Measurements from ENCODE around the gene NR4A1. TPM values are rescaled to one million over a fixed set of nuclear protein-coding genes. Genes with fewer than 3 reads are reported as not detected.

NR4A1 gene
- total RNA-seq, 1 donor from 2014 or later = 51.0 TPM

DNA sequence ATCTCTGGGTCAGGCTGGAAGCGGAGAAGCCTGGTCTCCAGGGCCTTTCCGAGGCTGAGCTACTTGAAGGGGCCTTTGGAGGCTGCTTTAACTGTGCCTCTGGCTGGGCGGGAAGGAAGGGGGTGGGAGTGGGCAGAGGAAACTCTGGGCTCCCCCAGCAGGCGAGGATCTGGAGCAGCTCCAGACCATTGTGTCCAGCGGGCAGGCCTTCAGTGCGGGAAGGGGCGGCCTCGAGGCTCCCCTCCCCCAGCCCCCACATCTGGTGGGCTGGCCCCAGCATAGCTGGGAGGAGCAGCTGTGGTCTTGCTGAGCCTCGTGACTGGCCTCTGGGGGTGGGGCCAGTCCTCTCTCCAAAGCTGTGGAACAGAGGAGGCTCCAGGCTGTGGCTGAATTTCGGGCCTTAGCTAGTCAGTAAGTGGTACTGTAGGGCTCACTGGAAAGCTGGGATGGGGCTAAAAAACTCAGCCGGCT, 41.1 kb upstream of the NR4A1 start:
- H3K9me3 Mint-ChIP-seq = no peaks in the 10 kb centered on the region
- H3K27me3 Mint-ChIP-seq (ENCODE audit: low read depth) = peaks cover 41% of the 10 kb centered on the region
- TF ChIP-seq, protein P1, sequence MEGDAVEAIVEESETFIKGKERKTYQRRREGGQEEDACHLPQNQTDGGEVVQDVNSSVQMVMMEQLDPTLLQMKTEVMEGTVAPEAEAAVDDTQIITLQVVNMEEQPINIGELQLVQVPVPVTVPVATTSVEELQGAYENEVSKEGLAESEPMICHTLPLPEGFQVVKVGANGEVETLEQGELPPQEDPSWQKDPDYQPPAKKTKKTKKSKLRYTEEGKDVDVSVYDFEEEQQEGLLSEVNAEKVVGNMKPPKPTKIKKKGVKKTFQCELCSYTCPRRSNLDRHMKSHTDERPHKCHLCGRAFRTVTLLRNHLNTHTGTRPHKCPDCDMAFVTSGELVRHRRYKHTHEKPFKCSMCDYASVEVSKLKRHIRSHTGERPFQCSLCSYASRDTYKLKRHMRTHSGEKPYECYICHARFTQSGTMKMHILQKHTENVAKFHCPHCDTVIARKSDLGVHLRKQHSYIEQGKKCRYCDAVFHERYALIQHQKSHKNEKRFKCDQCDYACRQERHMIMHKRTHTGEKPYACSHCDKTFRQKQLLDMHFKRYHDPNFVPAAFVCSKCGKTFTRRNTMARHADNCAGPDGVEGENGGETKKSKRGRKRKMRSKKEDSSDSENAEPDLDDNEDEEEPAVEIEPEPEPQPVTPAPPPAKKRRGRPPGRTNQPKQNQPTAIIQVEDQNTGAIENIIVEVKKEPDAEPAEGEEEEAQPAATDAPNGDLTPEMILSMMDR (conservative IDR thresholded peaks at IDR 0.05) = no peak
- peaks cover 14% of the 10 kb centered on the region for H3K36me3 Mint-ChIP-seq (ENCODE audit: low read depth)
- peak overlapping the region; percentile 89 for H3K27ac Mint-ChIP-seq (ENCODE audit: unreplicated experiment)
- peak overlapping the region; percentile 88 for H3K4me3 Mint-ChIP-seq
- DNase-seq (ENCODE audit: low read depth, low spot score) = peak; percentile 77
- H3K4me1 Mint-ChIP-seq = peaks cover 49% of the 10 kb centered on the region

DNA sequence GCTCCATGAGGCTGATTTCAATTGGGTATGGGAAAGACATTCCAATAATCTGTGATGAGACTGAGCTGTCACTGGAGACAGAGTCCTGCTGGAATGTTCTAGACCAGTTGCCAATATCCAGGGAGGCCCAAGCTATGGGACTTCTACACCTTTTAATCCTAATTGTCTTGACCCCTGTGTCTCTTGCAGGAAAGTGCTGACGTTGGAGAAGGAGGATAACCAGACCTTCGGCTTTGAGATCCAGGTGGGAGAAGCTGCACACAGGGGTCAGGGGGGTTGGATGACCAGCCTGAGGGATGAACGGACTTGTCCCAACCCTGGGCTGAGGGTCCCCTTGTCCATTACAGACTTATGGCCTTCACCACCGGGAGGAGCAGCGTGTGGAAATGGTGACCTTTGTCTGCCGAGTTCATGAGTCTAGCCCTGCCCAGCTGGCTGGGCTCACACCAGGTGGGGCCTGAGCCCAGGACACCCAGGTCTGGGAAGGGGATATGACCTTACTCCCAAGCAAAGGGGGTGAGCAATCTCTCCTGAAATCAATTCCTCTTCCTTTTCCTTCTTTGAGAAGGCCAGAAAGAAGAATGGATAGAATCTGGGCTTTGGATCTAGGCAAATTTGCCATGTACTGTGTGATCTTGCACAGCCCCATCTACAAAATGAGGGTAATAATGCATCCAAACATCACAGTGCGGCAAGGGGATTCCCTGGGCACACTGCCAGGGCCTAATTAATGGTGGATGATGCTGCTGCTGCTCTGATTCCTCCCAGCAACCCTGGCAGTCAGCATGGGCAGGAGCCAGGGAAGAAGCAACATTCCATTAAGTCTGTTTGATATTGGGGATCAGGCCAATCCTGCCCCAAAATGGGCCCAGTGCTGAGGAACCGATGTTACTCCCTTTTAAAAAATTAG, 40.3 kb upstream of the NR4A1 start:
- Mint-ChIP-seq H3K27me3 (ENCODE audit: low read depth) (peaks cover 34% of the 10 kb centered on the region), H3K9me3 (no peaks in the 10 kb centered on the region), H3K27ac (ENCODE audit: unreplicated experiment) (peak overlapping the region; percentile 27), H3K36me3 (ENCODE audit: low read depth) (peaks cover 14% of the 10 kb centered on the region), H3K4me1 (peaks cover 43% of the 10 kb centered on the region), H3K4me3 (peak overlapping the region; percentile 88)
- no peak for DNase-seq (ENCODE audit: low read depth, low spot score)
- TF ChIP-seq, protein P1 (conservative IDR thresholded peaks at IDR 0.05) = no peak

DNA sequence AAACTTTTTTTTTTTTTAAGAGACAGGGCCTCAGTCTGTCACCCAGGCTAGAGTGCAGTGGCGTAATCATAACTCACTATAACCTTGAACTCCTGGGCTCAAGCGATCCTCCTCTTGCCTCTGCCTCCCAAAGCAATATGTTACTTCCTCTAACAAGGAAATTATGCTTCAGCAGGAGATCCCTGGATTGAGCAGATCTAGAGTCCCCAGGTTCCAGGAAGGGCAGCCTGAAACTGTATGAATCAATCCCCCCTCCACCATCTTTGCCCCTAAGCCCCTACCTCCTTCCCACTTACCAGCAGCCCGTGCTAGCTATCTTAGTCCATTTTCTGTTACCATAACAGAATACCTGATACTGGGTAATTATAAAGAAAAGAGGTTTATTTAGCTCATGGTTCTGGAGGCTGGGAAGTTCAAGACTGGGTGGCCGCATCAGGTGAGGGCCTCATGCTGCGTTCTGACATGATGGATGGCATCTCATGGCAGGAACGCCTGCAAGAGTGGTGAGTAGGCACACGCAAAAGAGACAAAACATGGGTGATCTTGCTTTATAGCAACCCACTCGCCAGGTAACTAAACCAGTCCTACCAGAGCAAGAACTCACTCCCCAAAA, 39.5 kb upstream of the NR4A1 start:
- no peak overlapping the region for H3K27ac Mint-ChIP-seq (ENCODE audit: unreplicated experiment)
- TF ChIP-seq, protein P1 (conservative IDR thresholded peaks at IDR 0.05) = no peak
- no peak for DNase-seq (ENCODE audit: low read depth, low spot score)
- H3K4me3 Mint-ChIP-seq = peak overlapping the region; percentile 88
- no peaks in the 10 kb centered on the region for H3K9me3 Mint-ChIP-seq
- peaks cover 16% of the 10 kb centered on the region for H3K36me3 Mint-ChIP-seq (ENCODE audit: low read depth)
- peaks cover 32% of the 10 kb centered on the region for H3K27me3 Mint-ChIP-seq (ENCODE audit: low read depth)
- H3K4me1 Mint-ChIP-seq = peaks cover 39% of the 10 kb centered on the region

DNA sequence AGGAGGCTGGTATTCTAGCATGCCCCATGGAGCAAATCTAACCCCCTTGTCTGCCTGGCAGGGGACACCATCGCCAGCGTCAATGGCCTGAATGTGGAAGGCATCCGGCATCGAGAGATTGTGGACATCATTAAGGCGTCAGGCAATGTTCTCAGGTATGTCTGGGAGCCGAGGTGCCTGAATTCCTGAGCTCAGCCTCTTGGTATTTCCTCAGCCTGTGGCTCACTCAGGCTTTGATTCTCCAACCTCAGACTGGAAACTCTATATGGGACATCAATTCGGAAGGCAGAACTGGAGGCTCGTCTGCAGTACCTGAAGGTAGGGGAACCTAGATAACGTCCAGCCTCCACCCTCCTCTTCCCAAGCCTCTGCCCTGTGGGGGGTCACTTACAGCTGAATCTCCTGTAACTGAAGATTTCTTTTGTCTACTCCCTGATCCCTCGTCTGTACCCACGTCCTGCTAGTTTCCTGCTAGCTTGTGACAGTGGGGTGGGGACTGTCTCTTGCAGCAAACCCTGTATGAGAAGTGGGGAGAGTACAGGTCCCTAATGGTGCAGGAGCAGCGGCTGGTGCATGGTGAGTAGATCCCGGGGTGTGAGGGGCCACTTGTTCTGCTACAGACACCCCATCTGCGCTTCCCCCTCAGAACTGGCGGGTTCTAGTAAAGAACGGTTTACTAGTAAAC, 37.5 kb upstream of the NR4A1 start:
- H3K9me3 Mint-ChIP-seq = no peaks in the 10 kb centered on the region
- H3K4me3 Mint-ChIP-seq = peak overlapping the region; percentile 45
- H3K36me3 Mint-ChIP-seq (ENCODE audit: low read depth) = peaks cover 17% of the 10 kb centered on the region
- peaks cover 37% of the 10 kb centered on the region for H3K4me1 Mint-ChIP-seq
- TF ChIP-seq, protein P1 (conservative IDR thresholded peaks at IDR 0.05) = no peak
- H3K27ac Mint-ChIP-seq (ENCODE audit: unreplicated experiment) = no peak overlapping the region
- no peak for DNase-seq (ENCODE audit: low read depth, low spot score)
- H3K27me3 Mint-ChIP-seq (ENCODE audit: low read depth) = peaks cover 26% of the 10 kb centered on the region

Measured in neural crest cell (in vitro differentiated cells).